Ascending aorta (tissue), 2 donors: ENCODE results near the gene NAA20. TPM values are rescaled to one million over a fixed set of nuclear protein-coding genes. Genes with fewer than 3 reads are reported as not detected.
A peak's percentile ranks its signal among the peaks of the same experiment; 100 is the strongest.

ENCODE experiments used
- DNase-seq, 2 donors: peaks; one replicate each; pipeline ENCODE4 v3.0.0-alpha.2; 2019; ENCODE audit warnings: low spot score in 2 of 2
- H3K27ac ChIP-seq, 2 donors: fragments of 200-600 bp; sonication (generic); one replicate each; pipeline ENCODE4 v1.5.1; 2016 to 2017; ENCODE audit warnings: mild to moderate bottlenecking in 1 of 2
- H3K27me3 ChIP-seq: fragments of 200-600 bp; sonication (generic); one replicate; pipeline ENCODE4 v1.5.1; 2017
- H3K36me3 ChIP-seq, 2 donors: fragments of 200-600 bp; sonication (generic); one replicate each; pipeline ENCODE4 v1.5.1; 2016
- H3K4me1 ChIP-seq, 2 donors: fragments of 200-600 bp; sonication (generic); one replicate each; pipeline ENCODE4 v1.5.1; 2016 to 2017; ENCODE audit warnings: mild to moderate bottlenecking in 1 of 2
- H3K4me3 ChIP-seq, 2 donors: fragments of 200-600 bp; sonication (generic); one replicate each; pipeline ENCODE4 v1.5.1; 2016 to 2017; ENCODE audit warnings: mild to moderate bottlenecking in 1 of 2
- H3K9me3 ChIP-seq, 2 donors: fragments of 200-600 bp; sonication (generic); one replicate each; pipeline ENCODE4 v1.5.1; 2016
- CTCF ChIP-seq, 3 experiments: fragments of 200-600 bp in 2 of 3; fragments of 450-650 bp in 1 of 3; sonication (generic) in 2 of 3; IDR thresholded peaks; one replicate each; pipeline ENCODE4 v1.5.1; 2016 to 2019; ENCODE audit warnings: antibody characterized with exemption in 3 of 3, mild to moderate bottlenecking in 1 of 3, moderate library complexity in 1 of 3
- intact Hi-C: fragments of 100-400 bp; cut with DNase I; formaldehyde crosslinking; loops from one replicate; pipeline ENCODE4 v1.15.1; 2023
- total RNA-seq: library from RNA; depleted of rRNA; stranded (reverse); fragments of >200 nt; gene quantifications from one replicate; pipeline ENCODE4 v1.1.0, GENCODE V29; 2016

Gene NAA20
- total RNA-seq, 1 donor from 2014 or later = 2.7 TPM

- Histone ChIP-seq H3K36me3 (peaks cover 90 to 100% of the 10 kb centered on the region in 2 donors), H3K4me3 (no peak overlapping the region), H3K4me1 (no peaks in the 10 kb centered on the region), H3K27me3 (no peaks in the 10 kb centered on the region), H3K9me3 (no peaks in the 10 kb centered on the region), H3K27ac (no peak overlapping the region)
- TF ChIP-seq CTCF (IDR thresholded peaks at IDR 0.05) = no peak
- no peak for DNase-seq
- intact Hi-C loops = no loop called here
Measured at GRCh38 chr20:20037960-20038359, 20.8 kb downstream of the NAA20 start.

- Histone ChIP-seq H3K4me1 (no peaks in the 10 kb centered on the region), H3K27me3 (no peaks in the 10 kb centered on the region), H3K4me3 (no peak overlapping the region), H3K27ac (no peak overlapping the region), H3K9me3 (no peaks in the 10 kb centered on the region), H3K36me3 (peaks cover 88 to 100% of the 10 kb centered on the region in 2 donors)
- no peak for TF ChIP-seq CTCF (IDR thresholded peaks at IDR 0.05)
- no peak for DNase-seq
- intact Hi-C loops = no loop called here
Measured at GRCh38 chr20:20038586-20038985, 21.4 kb downstream of the NAA20 start.

GRCh38 chr20:20039752-20040387 lies 22.7 kb downstream of the NAA20 start:
- DNase-seq = no peak
- no peak overlapping the region for H3K27ac ChIP-seq
- peaks cover 88 to 100% of the 10 kb centered on the region in 2 donors for H3K36me3 ChIP-seq
- no peak for TF ChIP-seq CTCF (IDR thresholded peaks at IDR 0.05)
- H3K27me3 ChIP-seq = no peaks in the 10 kb centered on the region
- no peaks in the 10 kb centered on the region for H3K9me3 ChIP-seq
- no peak overlapping the region for H3K4me3 ChIP-seq
- intact Hi-C loops = no loop called here
- H3K4me1 ChIP-seq = no peaks in the 10 kb centered on the region

GRCh38 chr20:20051767-20052073 lies 34.6 kb downstream of the NAA20 start:
- TF ChIP-seq CTCF (IDR thresholded peaks at IDR 0.05) = no peak
- H3K27ac ChIP-seq = peak overlapping the region; percentile 85 to 86
- intact Hi-C loops = loop anchor here (1.0 to 10.0 kb wide), 6 partner anchors 34 to 1485 kb away; partner anchors contain the start of genes KIZ, NAA20, RALGAPA2 and SMIM26
- peak overlapping the region; percentile 88 to 93 for H3K4me3 ChIP-seq
- no peaks in the 10 kb centered on the region for H3K27me3 ChIP-seq
- DNase-seq = no peak
- peaks cover 3 to 5% of the 10 kb centered on the region in 2 donors for H3K4me1 ChIP-seq
- no peaks in the 10 kb centered on the region for H3K9me3 ChIP-seq
- peaks cover 19 to 36% of the 10 kb centered on the region in 2 donors for H3K36me3 ChIP-seq

- Histone ChIP-seq H3K27me3 (no peaks in the 10 kb centered on the region), H3K4me3 (peak within 1 kb of the TSS; percentile 88 to 93), H3K9me3 (no peaks in the 10 kb centered on the region), H3K36me3 (peaks cover 13 to 30% of the 10 kb centered on the region in 2 donors), H3K27ac (peak within 1 kb of the TSS; percentile 85 to 86), H3K4me1 (peaks cover 3 to 5% of the 10 kb centered on the region in 2 donors)
- peak in 2 of 3 experiments; percentile 7 to 18 for TF ChIP-seq CTCF (IDR thresholded peaks at IDR 0.05)
- intact Hi-C loops = loop anchor here (1.0 to 10.0 kb wide), 6 partner anchors 35 to 1486 kb away; partner anchors contain the start of genes KIZ, NAA20, RALGAPA2 and SMIM26
- DNase-seq = peak; percentile 79 to 97
Measured at GRCh38 chr20:20052074-20052970, 35.2 kb downstream of the NAA20 start, which contains the start of the genes CFAP61 and CRNKL1. Gene CFAP61 (plus strand): TSS chr20:20052532. CDS start chr20:20056654, 4,122 bp downstream. Gene CRNKL1 (minus strand): TSS chr20:20052466. CDS start chr20:20052342, 124 bp downstream.
